Measurements from ENCODE around the gene KTN1. TPM values are rescaled to one million over a fixed set of nuclear protein-coding genes. Genes with fewer than 3 reads are reported as not detected.

The KTN1 gene
- polyA plus RNA-seq, 1 donor = 109 TPM

DNA sequence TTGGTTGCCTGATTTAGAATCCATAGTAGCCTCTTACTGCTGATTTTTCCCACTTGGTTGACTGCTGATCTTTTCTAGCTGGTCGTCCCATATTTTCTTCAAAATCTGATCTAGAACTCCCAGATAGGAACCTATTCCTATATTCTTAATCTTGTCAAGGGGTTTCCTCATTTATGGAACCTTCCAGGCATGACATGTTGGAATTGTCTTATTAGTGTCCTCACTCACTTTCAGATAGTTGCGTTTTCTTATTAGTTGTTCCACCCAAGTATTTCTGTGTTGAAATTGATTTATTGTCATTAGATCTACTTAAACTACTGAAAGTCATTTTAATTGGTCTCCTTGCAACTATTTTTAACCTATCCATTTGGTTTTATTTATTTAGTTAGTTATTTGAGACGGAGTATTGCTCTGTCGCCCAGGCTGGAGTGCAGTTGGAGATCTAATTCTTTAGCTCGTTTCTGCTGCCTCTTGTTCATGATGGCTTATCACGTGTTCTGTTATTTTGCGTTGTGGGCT lies 25.0 kb downstream of the KTN1 start:
- Histone ChIP-seq H3K4me1 (ENCODE audit: control insufficient read depth, insufficient read depth, low read length) (no peaks in the 10 kb centered on the region), H3K27me3 (ENCODE audit: control insufficient read depth, insufficient read depth, low read length) (no peaks in the 10 kb centered on the region), H3K9me3 (ENCODE audit: control insufficient read depth, low read depth, low read length) (no peaks in the 10 kb centered on the region), H3K27ac (ENCODE audit: low read length) (no peak overlapping the region), H3K36me3 (ENCODE audit: control insufficient read depth, insufficient read depth, low read length) (no peaks in the 10 kb centered on the region), H3K4me3 (ENCODE audit: low read length) (no peak overlapping the region)
- DNase-seq = no peak
- WGBS (ENCODE audit: insufficient coverage, low lambda C conversion rate) = 94% methylated on average over 3 of the region's 7 CpGs

GRCh38 chr14:55605793-55606192 lies 25.8 kb downstream of the KTN1 start:
- Histone ChIP-seq H3K27ac (ENCODE audit: low read length) (no peak overlapping the region), H3K27me3 (ENCODE audit: control insufficient read depth, insufficient read depth, low read length) (no peaks in the 10 kb centered on the region), H3K4me1 (ENCODE audit: control insufficient read depth, insufficient read depth, low read length) (no peaks in the 10 kb centered on the region), H3K9me3 (ENCODE audit: control insufficient read depth, low read depth, low read length) (no peaks in the 10 kb centered on the region), H3K4me3 (ENCODE audit: low read length) (no peak overlapping the region), H3K36me3 (ENCODE audit: control insufficient read depth, insufficient read depth, low read length) (no peaks in the 10 kb centered on the region)
- no peak for DNase-seq
- WGBS (ENCODE audit: insufficient coverage, low lambda C conversion rate) = 17% methylated on average over 1 of the region's 1 CpG

GRCh38 chr14:55607386-55607785 lies 27.4 kb downstream of the KTN1 start:
- H3K9me3 ChIP-seq (ENCODE audit: control insufficient read depth, low read depth, low read length) = no peaks in the 10 kb centered on the region
- no peak for DNase-seq
- no peaks in the 10 kb centered on the region for H3K27me3 ChIP-seq (ENCODE audit: control insufficient read depth, insufficient read depth, low read length)
- H3K4me1 ChIP-seq (ENCODE audit: control insufficient read depth, insufficient read depth, low read length) = no peaks in the 10 kb centered on the region
- 80% methylated on average over 2 of the region's 3 CpGs for WGBS (ENCODE audit: insufficient coverage, low lambda C conversion rate)
- no peak overlapping the region for H3K27ac ChIP-seq (ENCODE audit: low read length)
- H3K4me3 ChIP-seq (ENCODE audit: low read length) = no peak overlapping the region
- peaks cover 3% of the 10 kb centered on the region for H3K36me3 ChIP-seq (ENCODE audit: control insufficient read depth, insufficient read depth, low read length)

- Histone ChIP-seq H3K27me3 (ENCODE audit: control insufficient read depth, insufficient read depth, low read length) (no peaks in the 10 kb centered on the region), H3K27ac (ENCODE audit: low read length) (no peak overlapping the region), H3K4me3 (ENCODE audit: low read length) (no peak overlapping the region), H3K36me3 (ENCODE audit: control insufficient read depth, insufficient read depth, low read length) (peaks cover 14% of the 10 kb centered on the region), H3K9me3 (ENCODE audit: control insufficient read depth, low read depth, low read length) (no peaks in the 10 kb centered on the region), H3K4me1 (ENCODE audit: control insufficient read depth, insufficient read depth, low read length) (no peaks in the 10 kb centered on the region)
- 89% methylated on average over 3 of the region's 4 CpGs for WGBS (ENCODE audit: insufficient coverage, low lambda C conversion rate)
- DNase-seq = no peak
Measured at GRCh38 chr14:55609681-55610080, 29.7 kb downstream of the KTN1 start.

- 100% methylated on average over 3 of the region's 12 CpGs for WGBS (ENCODE audit: insufficient coverage, low lambda C conversion rate)
- Histone ChIP-seq H3K4me3 (ENCODE audit: low read length) (no peak overlapping the region), H3K9me3 (ENCODE audit: control insufficient read depth, low read depth, low read length) (no peaks in the 10 kb centered on the region), H3K27ac (ENCODE audit: low read length) (no peak overlapping the region), H3K27me3 (ENCODE audit: control insufficient read depth, insufficient read depth, low read length) (no peaks in the 10 kb centered on the region), H3K4me1 (ENCODE audit: control insufficient read depth, insufficient read depth, low read length) (no peaks in the 10 kb centered on the region), H3K36me3 (ENCODE audit: control insufficient read depth, insufficient read depth, low read length) (peaks cover 19% of the 10 kb centered on the region)
- no peak for DNase-seq
Measured at GRCh38 chr14:55610713-55611370, 30.8 kb downstream of the KTN1 start.

DNA sequence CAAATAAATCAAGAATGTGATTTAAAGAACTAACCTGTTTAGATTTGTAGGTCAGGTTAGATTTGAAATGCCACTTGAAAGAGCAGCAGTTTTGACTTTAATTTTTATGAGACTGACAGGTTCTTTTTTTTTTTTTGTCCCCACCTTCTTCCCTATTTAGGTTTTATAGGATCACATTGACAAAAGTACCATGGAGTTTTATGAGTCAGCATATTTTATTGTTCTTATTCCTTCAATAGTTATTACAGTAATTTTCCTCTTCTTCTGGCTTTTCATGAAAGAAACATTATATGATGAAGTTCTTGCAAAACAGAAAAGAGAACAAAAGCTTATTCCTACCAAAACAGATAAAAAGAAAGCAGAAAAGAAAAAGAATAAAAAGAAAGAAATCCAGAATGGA lies 31.9 kb downstream of the KTN1 start:
- H3K36me3 ChIP-seq (ENCODE audit: control insufficient read depth, insufficient read depth, low read length) = peaks cover 30% of the 10 kb centered on the region
- no peaks in the 10 kb centered on the region for H3K27me3 ChIP-seq (ENCODE audit: control insufficient read depth, insufficient read depth, low read length)
- H3K4me1 ChIP-seq (ENCODE audit: control insufficient read depth, insufficient read depth, low read length) = no peaks in the 10 kb centered on the region
- H3K4me3 ChIP-seq (ENCODE audit: low read length) = no peak overlapping the region
- no peak for DNase-seq
- no peaks in the 10 kb centered on the region for H3K9me3 ChIP-seq (ENCODE audit: control insufficient read depth, low read depth, low read length)
- H3K27ac ChIP-seq (ENCODE audit: low read length) = no peak overlapping the region

DNA sequence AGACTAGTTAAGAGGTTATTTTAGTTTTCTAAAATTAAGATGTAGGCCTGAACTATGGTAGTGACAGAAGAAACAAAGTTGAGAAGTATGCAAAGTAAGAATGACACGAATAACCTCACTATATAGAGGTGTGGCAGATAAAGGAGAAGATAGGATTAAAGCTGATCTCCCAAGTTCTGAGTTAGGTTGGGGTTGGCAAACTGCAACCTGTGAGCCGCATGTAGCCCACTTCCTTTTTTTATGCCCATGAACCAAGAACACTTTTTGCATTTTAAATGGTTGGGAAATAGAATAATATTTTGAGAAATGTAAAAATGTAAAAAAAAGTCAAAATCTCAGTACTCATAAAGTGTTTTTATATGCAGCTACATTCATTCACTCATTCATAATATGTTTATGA lies 34.3 kb downstream of the KTN1 start:
- Histone ChIP-seq H3K9me3 (ENCODE audit: control insufficient read depth, low read depth, low read length) (no peaks in the 10 kb centered on the region), H3K27ac (ENCODE audit: low read length) (no peak overlapping the region), H3K36me3 (ENCODE audit: control insufficient read depth, insufficient read depth, low read length) (peaks cover 47% of the 10 kb centered on the region), H3K4me3 (ENCODE audit: low read length) (no peak overlapping the region), H3K4me1 (ENCODE audit: control insufficient read depth, insufficient read depth, low read length) (no peaks in the 10 kb centered on the region), H3K27me3 (ENCODE audit: control insufficient read depth, insufficient read depth, low read length) (no peaks in the 10 kb centered on the region)
- DNase-seq = no peak
- no CpG with 5 or more reads among the region's 2 CpGs for WGBS (ENCODE audit: insufficient coverage, low lambda C conversion rate)

- Histone ChIP-seq H3K4me3 (ENCODE audit: low read length) (no peak overlapping the region), H3K36me3 (ENCODE audit: control insufficient read depth, insufficient read depth, low read length) (peaks cover 75% of the 10 kb centered on the region)
- no peak for DNase-seq
Measured at GRCh38 chr14:55620277-55620676, 40.3 kb downstream of the KTN1 start.

DNA sequence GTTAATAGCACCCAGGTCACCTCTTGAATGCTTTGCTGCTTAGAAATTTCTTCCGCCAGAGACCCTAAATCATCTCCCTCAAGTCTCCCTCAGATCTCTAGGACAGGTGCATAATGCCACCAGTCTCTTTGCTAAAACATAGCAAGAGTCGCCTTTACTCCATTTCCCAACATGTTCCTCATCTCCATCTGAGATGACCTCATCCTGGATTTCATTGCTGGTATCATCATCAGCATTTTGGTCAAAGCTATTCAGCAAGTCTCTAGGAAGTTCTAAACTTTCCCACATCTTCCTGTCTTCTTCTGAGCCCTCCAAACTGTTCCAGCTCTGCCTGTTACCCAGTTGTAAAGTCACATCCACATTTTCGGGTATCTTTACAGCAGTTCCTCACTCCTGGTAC lies 41.0 kb downstream of the KTN1 start:
- no peaks in the 10 kb centered on the region for H3K4me1 ChIP-seq (ENCODE audit: control insufficient read depth, insufficient read depth, low read length)
- 100% methylated on average over 1 of the region's 3 CpGs for WGBS (ENCODE audit: insufficient coverage, low lambda C conversion rate)
- no peaks in the 10 kb centered on the region for H3K27me3 ChIP-seq (ENCODE audit: control insufficient read depth, insufficient read depth, low read length)
- no peak for DNase-seq
- H3K4me3 ChIP-seq (ENCODE audit: low read length) = no peak overlapping the region
- H3K9me3 ChIP-seq (ENCODE audit: control insufficient read depth, low read depth, low read length) = peaks cover 5% of the 10 kb centered on the region
- H3K36me3 ChIP-seq (ENCODE audit: control insufficient read depth, insufficient read depth, low read length) = peaks cover 69% of the 10 kb centered on the region
- no peak overlapping the region for H3K27ac ChIP-seq (ENCODE audit: low read length)

More at GRCh38 chr14:55620277-55620676, 40.3 kb downstream of the KTN1 start:
- Histone ChIP-seq H3K27ac (ENCODE audit: low read length) (no peak overlapping the region), H3K4me1 (ENCODE audit: control insufficient read depth, insufficient read depth, low read length) (no peaks in the 10 kb centered on the region), H3K27me3 (ENCODE audit: control insufficient read depth, insufficient read depth, low read length) (no peaks in the 10 kb centered on the region), H3K9me3 (ENCODE audit: control insufficient read depth, low read depth, low read length) (peaks cover 5% of the 10 kb centered on the region)
- no CpG with 5 or more reads among the region's 1 CpG for WGBS (ENCODE audit: insufficient coverage, low lambda C conversion rate)

- Histone ChIP-seq H3K4me1 (ENCODE audit: control insufficient read depth, insufficient read depth, low read length) (no peaks in the 10 kb centered on the region), H3K27ac (ENCODE audit: low read length) (no peak overlapping the region), H3K36me3 (ENCODE audit: control insufficient read depth, insufficient read depth, low read length) (peaks cover 65% of the 10 kb centered on the region), H3K9me3 (ENCODE audit: control insufficient read depth, low read depth, low read length) (peaks cover 5% of the 10 kb centered on the region), H3K4me3 (ENCODE audit: low read length) (no peak overlapping the region), H3K27me3 (ENCODE audit: control insufficient read depth, insufficient read depth, low read length) (no peaks in the 10 kb centered on the region)
- no CpG with 5 or more reads among the region's 5 CpGs for WGBS (ENCODE audit: insufficient coverage, low lambda C conversion rate)
- no peak for DNase-seq
Measured at GRCh38 chr14:55621391-55621790, 41.4 kb downstream of the KTN1 start.

GRCh38 chr14:55624913-55625312 lies 44.9 kb downstream of the KTN1 start:
- Histone ChIP-seq H3K9me3 (ENCODE audit: control insufficient read depth, low read depth, low read length) (peaks cover 5% of the 10 kb centered on the region), H3K27ac (ENCODE audit: low read length) (no peak overlapping the region), H3K4me3 (ENCODE audit: low read length) (no peak overlapping the region), H3K36me3 (ENCODE audit: control insufficient read depth, insufficient read depth, low read length) (peaks cover 45% of the 10 kb centered on the region), H3K27me3 (ENCODE audit: control insufficient read depth, insufficient read depth, low read length) (no peaks in the 10 kb centered on the region), H3K4me1 (ENCODE audit: control insufficient read depth, insufficient read depth, low read length) (no peaks in the 10 kb centered on the region)
- WGBS (ENCODE audit: insufficient coverage, low lambda C conversion rate) = no CpG with 5 or more reads among the region's 4 CpGs
- DNase-seq = no peak

Measured in large intestine (tissue), 3 donors.